GM19452 (cell line): Measurements from ENCODE around the gene ZFYVE19.

Source experiments
- ATAC-seq: cut with Tn5 transposase; IDR thresholded peaks from one replicate; pipeline ENCODE4 v1.9.1; 2021; ENCODE audit not compliant: unreplicated experiment

Gene ZFYVE19

GRCh38 chr15:40807028-40807887, at the start of gene ZFYVE19, which contains the start of gene DNAJC17:
Gene ZFYVE19 (plus strand): TSS chr15:40807089. CDS start chr15:40807590, 501 bp downstream.
Gene DNAJC17 (minus strand): TSS chr15:40807473. CDS start chr15:40807446, 27 bp downstream.
- peak; percentile 93 for ATAC-seq

- ATAC-seq = no peak
Measured at GRCh38 chr15:40759961-40760360, 46.9 kb upstream of the ZFYVE19 start.

- peak; percentile 5 for ATAC-seq
Measured at GRCh38 chr15:40762919-40763800, 43.7 kb upstream of the ZFYVE19 start.

- peak; percentile 43 for ATAC-seq
Measured at GRCh38 chr15:40763801-40764628, 42.9 kb upstream of the ZFYVE19 start, which contains the start of gene GCHFR. Gene GCHFR (plus strand): TSS chr15:40764068. CDS start chr15:40764181, 113 bp downstream.

GRCh38 chr15:40764629-40765103, 42.2 kb upstream of the ZFYVE19 start:
- no peak for ATAC-seq

- ATAC-seq = no peak
Measured at GRCh38 chr15:40766194-40766815, 40.6 kb upstream of the ZFYVE19 start.

- no peak for ATAC-seq
Measured at GRCh38 chr15:40766906-40767837, 39.7 kb upstream of the ZFYVE19 start.

GRCh38 chr15:40767838-40768500, 38.9 kb upstream of the ZFYVE19 start:
- no peak for ATAC-seq

GRCh38 chr15:40768521-40769273, 38.2 kb upstream of the ZFYVE19 start:
- no peak for ATAC-seq

- peak; percentile 56 for ATAC-seq
Measured at GRCh38 chr15:40769274-40770146, 37.4 kb upstream of the ZFYVE19 start, which contains the start of gene C15orf62. Gene C15orf62 (plus strand): TSS chr15:40769980. CDS start chr15:40770496, 516 bp downstream.

- no peak for ATAC-seq
Measured at GRCh38 chr15:40770147-40770721, 36.7 kb upstream of the ZFYVE19 start.

GRCh38 chr15:40771242-40771641, 35.6 kb upstream of the ZFYVE19 start:
- ATAC-seq = no peak

GRCh38 chr15:40772014-40772413, 34.9 kb upstream of the ZFYVE19 start:
- no peak for ATAC-seq

GRCh38 chr15:40773496-40773895, 33.4 kb upstream of the ZFYVE19 start:
- no peak for ATAC-seq

GRCh38 chr15:40773902-40774301, 33.0 kb upstream of the ZFYVE19 start:
- ATAC-seq = no peak

GRCh38 chr15:40775007-40775406, 31.9 kb upstream of the ZFYVE19 start:
- ATAC-seq = no peak
